CD4-positive, alpha-beta T cell (primary cell): ENCODE data around the gene ARL15. TPM values are rescaled to one million over a fixed set of nuclear protein-coding genes. Genes with fewer than 3 reads are reported as not detected.

Experiments used
- ATAC-seq: fragments of 200-7000 bp; cut with Tn5 transposase; one replicate; pipeline ENCODE4 v1.10.0; 2022; ENCODE audit warnings: mild to moderate bottlenecking; ENCODE audit not compliant: poor library complexity
- CTCF ChIA-PET: fragments of 350-600 bp; sonication (Branson Sonifier 250); formaldehyde crosslinking; loops from one replicate; lab custom pipeline; 2021; ENCODE audit warnings: antibody characterized with exemption, inconsistent platforms; lab: Charles Lee
- POLR2A ChIA-PET: fragments of 350-600 bp; sonication (Branson Sonifier 250); formaldehyde crosslinking; loops from one replicate; lab custom pipeline; 2021; ENCODE audit warnings: antibody characterized with exemption, inconsistent platforms; lab: Charles Lee
- DNase-seq, 14 experiments: peaks; one replicate each; pipeline ENCODE4 v3.0.0-alpha.2; 2013 to 2020; ENCODE audit warnings: mixed read lengths in 2 of 14
- H3K27ac ChIP-seq, 2 donors: one replicate each; pipeline versions ENCODE4 v1.5.1 to v1.7.0; 2013; ENCODE audit warnings: low read length in 2 of 2, low read depth in 1 of 2, mild to moderate bottlenecking in 1 of 2
- H3K27me3 ChIP-seq, 2 experiments: 1 replicate in 1 of 2; 2 replicates in 1 of 2; pipeline versions ENCODE4 v1.6.1 to v1.7.0; 2013; ENCODE audit warnings: low read length in 2 of 2, control low read depth in 1 of 2, mild to moderate bottlenecking in 1 of 2, moderate library complexity in 1 of 2; ENCODE audit not compliant: insufficient read depth in 2 of 2, control insufficient read depth in 1 of 2
- H3K36me3 ChIP-seq: one replicate; pipeline ENCODE4 v1.6.1; 2013; ENCODE audit warnings: low read length, control low read depth; ENCODE audit not compliant: insufficient read depth
- H3K4me1 ChIP-seq: one replicate; pipeline ENCODE4 v1.6.1; 2013; ENCODE audit warnings: low read length, control low read depth; ENCODE audit not compliant: insufficient read depth
- H3K4me3 ChIP-seq: one replicate; pipeline ENCODE4 v1.5.1; 2013; ENCODE audit warnings: mild to moderate bottlenecking, low read length, moderate library complexity
- H3K9me3 ChIP-seq, 2 experiments: 1 replicate in 1 of 2; 2 replicates in 1 of 2; pipeline versions ENCODE4 v1.6.1 to v1.7.0; 2013; ENCODE audit warnings: low read length in 2 of 2, mild to moderate bottlenecking in 2 of 2, control low read depth in 1 of 2, moderate library complexity in 1 of 2; ENCODE audit not compliant: control insufficient read depth in 1 of 2, insufficient read depth in 1 of 2
- H3K27ac Mint-ChIP-seq: one replicate; pipeline ENCODE4 v1.8.0; 2020; ENCODE audit warnings: mixed read lengths
- H3K27me3 Mint-ChIP-seq: one replicate; pipeline ENCODE4 v1.8.0; 2021; ENCODE audit warnings: mixed read lengths
- H3K36me3 Mint-ChIP-seq: one replicate; pipeline ENCODE4 v1.8.0; 2021; ENCODE audit warnings: low read depth, mixed read lengths
- H3K4me1 Mint-ChIP-seq: one replicate; pipeline ENCODE4 v1.8.0; 2021; ENCODE audit warnings: low read depth, mixed read lengths
- H3K4me3 Mint-ChIP-seq: one replicate; pipeline ENCODE4 v1.8.0; 2020; ENCODE audit warnings: mild to moderate bottlenecking, mixed read lengths
- H3K9me3 Mint-ChIP-seq: one replicate; pipeline ENCODE4 v1.8.0; 2020; ENCODE audit warnings: mixed read lengths
- CTCF ChIP-seq: fragments of 200-600 bp; IDR thresholded peaks from one replicate; pipeline ENCODE4 v1.8.0; 2022; ENCODE audit warnings: antibody characterized with exemption, mild to moderate bottlenecking
- intact Hi-C, 2 experiments: fragments of 100-400 bp; cut with DNase I in 1 of 2; cut with micrococcal nuclease in 1 of 2; formaldehyde crosslinking; loops; one replicate each; pipeline versions ENCODE4 v1.15.1 to v1.9.0; 2023 to 2025; cut with DNase I, micrococcal nuclease
- total RNA-seq, 174 experiments: library from RNA in 2 of 174; stranded (reverse) in 2 of 174; gene quantifications; one replicate each; pipeline ENCODE4 v1.2.3 and lab custom pipeline; 2021 to 2026

ARL15 gene
- total RNA-seq, 2 experiments from 2014 or later, result 9.1 to 10.6 TPM

DNA sequence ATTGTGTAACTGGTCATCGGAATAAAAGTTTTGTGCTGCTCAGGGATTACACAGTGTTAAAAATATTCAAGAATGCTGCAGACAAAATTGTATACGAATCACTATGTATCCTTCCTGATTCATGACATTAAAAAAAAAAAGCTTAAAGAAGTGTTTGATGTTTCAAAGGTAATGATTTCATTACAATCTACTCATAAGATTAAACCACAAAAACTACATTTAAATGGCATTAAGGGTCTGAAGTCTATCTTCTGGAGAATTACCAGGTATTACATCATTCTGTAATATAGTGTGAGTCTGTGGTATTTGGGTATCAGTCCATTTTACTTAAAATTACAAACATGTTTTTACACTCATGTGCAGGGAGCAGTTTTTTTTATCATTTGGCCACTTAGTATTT is 425.5 kb downstream of the ARL15 start:
- ChIA-PET CTCF (no interaction called here), POLR2A (no interaction called here)
- H3K36me3 ChIP-seq, result no peaks in the 10 kb centered on the region
- Mint-ChIP-seq H3K36me3 (peaks cover 11% of the 10 kb centered on the region), H3K27me3 (no peaks in the 10 kb centered on the region), H3K27ac (no peak overlapping the region), H3K9me3 (no peaks in the 10 kb centered on the region), H3K4me1 (no peaks in the 10 kb centered on the region), H3K4me3 (no peak overlapping the region)
- H3K4me1 ChIP-seq, result no peaks in the 10 kb centered on the region
- ATAC-seq (no peak), DNase-seq (no peak)
- no peak overlapping the region for H3K27ac ChIP-seq
- H3K27me3 ChIP-seq, result no peaks in the 10 kb centered on the region
- H3K4me3 ChIP-seq, result no peak overlapping the region
- no peak for TF ChIP-seq CTCF
- intact Hi-C loops, result no loop called here
- H3K9me3 ChIP-seq, result no peaks in the 10 kb centered on the region

- no peak for DNase-seq
- Histone ChIP-seq H3K9me3 (no peaks in the 10 kb centered on the region), H3K36me3 (no peaks in the 10 kb centered on the region), H3K27me3 (no peaks in the 10 kb centered on the region), H3K4me1 (no peaks in the 10 kb centered on the region), H3K27ac (no peak overlapping the region), H3K4me3 (no peak overlapping the region)
- Mint-ChIP-seq H3K4me1 (no peaks in the 10 kb centered on the region), H3K4me3 (no peak overlapping the region), H3K27me3 (no peaks in the 10 kb centered on the region), H3K9me3 (no peaks in the 10 kb centered on the region), H3K27ac (no peak overlapping the region), H3K36me3 (peaks cover 11% of the 10 kb centered on the region)
- no peak for TF ChIP-seq CTCF
- CTCF ChIA-PET, result no interaction called here
- no peak for ATAC-seq
- POLR2A ChIA-PET, result no interaction called here
- intact Hi-C loops, result no loop called here
These were observed 426.0 kb downstream of the ARL15 start for GRCh38 chr5:53884417-53884816.

GRCh38 chr5:53882676-53883031 is 427.7 kb downstream of the ARL15 start:
- H3K4me1 ChIP-seq, result no peaks in the 10 kb centered on the region
- intact Hi-C loops, result no loop called here
- H3K36me3 Mint-ChIP-seq, result peaks cover 10% of the 10 kb centered on the region
- no peaks in the 10 kb centered on the region for H3K27me3 ChIP-seq
- POLR2A ChIA-PET, result no interaction called here
- no peak for TF ChIP-seq CTCF
- no peaks in the 10 kb centered on the region for H3K9me3 Mint-ChIP-seq
- no peak overlapping the region for H3K4me3 ChIP-seq
- H3K27ac ChIP-seq, result no peak overlapping the region
- H3K36me3 ChIP-seq, result no peaks in the 10 kb centered on the region
- no peaks in the 10 kb centered on the region for H3K4me1 Mint-ChIP-seq
- ATAC-seq (no peak), DNase-seq (no peak)
- H3K27me3 Mint-ChIP-seq, result no peaks in the 10 kb centered on the region
- no peak overlapping the region for H3K27ac Mint-ChIP-seq
- no peak overlapping the region for H3K4me3 Mint-ChIP-seq
- H3K9me3 ChIP-seq, result no peaks in the 10 kb centered on the region
- CTCF ChIA-PET, result no interaction called here
